Measurements from ENCODE around the gene AMFR. TPM values are rescaled to one million over a fixed set of nuclear protein-coding genes. Genes with fewer than 3 reads are reported as not detected.

The AMFR gene
- total and polyA plus RNA-seq, 2 of the 8 experiments (the other 6 are each of a cell fraction or from before 2014, with no cell fraction given): 18.6 to 21.7 TPM

DNA sequence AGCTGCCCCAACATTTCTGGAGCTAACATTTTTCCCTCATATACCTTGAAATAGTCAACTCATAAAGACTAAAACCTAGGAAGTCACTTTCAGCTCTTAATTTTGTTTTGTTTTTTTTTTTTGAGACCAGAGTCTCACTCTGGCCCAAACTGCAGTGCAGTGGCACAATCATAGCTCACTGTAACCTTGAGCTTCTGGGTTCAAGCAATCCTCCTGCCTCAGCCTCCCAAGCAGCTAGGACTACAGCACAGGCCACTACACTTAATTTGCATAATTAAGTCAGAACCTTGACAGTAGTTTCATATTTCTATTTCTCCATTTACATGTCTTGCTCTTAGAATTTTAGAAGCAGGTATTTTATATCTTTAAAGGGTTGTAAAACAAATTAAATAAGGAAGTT lies 4.7 kb downstream of the AMFR start (continued):
- TF ChIP-seq CHD1 (IDR thresholded peaks at IDR 0.05; ENCODE audit: low read depth, low read length) (no peak), EP300 (IDR thresholded peaks at IDR 0.05; ENCODE audit: borderline replicate concordance in 1 of 2, low read depth in 2 of 2, low read length in 2 of 2) (no peak), RBBP5 (IDR thresholded peaks at IDR 0.05; ENCODE audit: borderline replicate concordance, low read depth, low read length) (no peak)
- TF ChIP-seq, protein P1, sequence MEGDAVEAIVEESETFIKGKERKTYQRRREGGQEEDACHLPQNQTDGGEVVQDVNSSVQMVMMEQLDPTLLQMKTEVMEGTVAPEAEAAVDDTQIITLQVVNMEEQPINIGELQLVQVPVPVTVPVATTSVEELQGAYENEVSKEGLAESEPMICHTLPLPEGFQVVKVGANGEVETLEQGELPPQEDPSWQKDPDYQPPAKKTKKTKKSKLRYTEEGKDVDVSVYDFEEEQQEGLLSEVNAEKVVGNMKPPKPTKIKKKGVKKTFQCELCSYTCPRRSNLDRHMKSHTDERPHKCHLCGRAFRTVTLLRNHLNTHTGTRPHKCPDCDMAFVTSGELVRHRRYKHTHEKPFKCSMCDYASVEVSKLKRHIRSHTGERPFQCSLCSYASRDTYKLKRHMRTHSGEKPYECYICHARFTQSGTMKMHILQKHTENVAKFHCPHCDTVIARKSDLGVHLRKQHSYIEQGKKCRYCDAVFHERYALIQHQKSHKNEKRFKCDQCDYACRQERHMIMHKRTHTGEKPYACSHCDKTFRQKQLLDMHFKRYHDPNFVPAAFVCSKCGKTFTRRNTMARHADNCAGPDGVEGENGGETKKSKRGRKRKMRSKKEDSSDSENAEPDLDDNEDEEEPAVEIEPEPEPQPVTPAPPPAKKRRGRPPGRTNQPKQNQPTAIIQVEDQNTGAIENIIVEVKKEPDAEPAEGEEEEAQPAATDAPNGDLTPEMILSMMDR (IDR thresholded peaks at IDR 0.05; ENCODE audit: control extremely low read depth in 1 of 3, insufficient read depth in 1 of 3, low read depth in 1 of 3, low read length in 3 of 3): no peak
